Liver (tissue), 9 donors: ENCODE results near the gene DIABLO. TPM values are rescaled to one million over a fixed set of nuclear protein-coding genes. Genes with fewer than 3 reads are reported as not detected.

Experiments used
- DNase-seq: peaks from one replicate; pipeline ENCODE4 v3.0.0-alpha.2; 2017; ENCODE audit warnings: low spot score
- H3K27ac ChIP-seq, 2 donors: one replicate each; pipeline ENCODE4 v1.7.0; 2013; ENCODE audit warnings: inconsistent platforms in 2 of 2, low read length in 2 of 2, control low read depth in 1 of 2, low read depth in 1 of 2, mild to moderate bottlenecking in 1 of 2
- H3K27me3 ChIP-seq, 4 donors: one replicate each; pipeline versions ENCODE4 v1.6.1 to v1.7.0; 2013; ENCODE audit warnings: low read length in 3 of 4, inconsistent platforms in 1 of 4, mild to moderate bottlenecking in 1 of 4, moderate library complexity in 1 of 4; ENCODE audit not compliant: control insufficient read depth in 4 of 4, insufficient read depth in 4 of 4
- H3K36me3 ChIP-seq, 4 donors: one replicate each; pipeline versions ENCODE4 v1.6.1 to v1.7.0; 2013; ENCODE audit warnings: low read length in 3 of 4, mild to moderate bottlenecking in 3 of 4, low read depth in 1 of 4, moderate library complexity in 1 of 4; ENCODE audit not compliant: control insufficient read depth in 4 of 4, insufficient read depth in 3 of 4
- H3K4me1 ChIP-seq, 4 donors: one replicate each; pipeline versions ENCODE4 v1.6.1 to v1.7.0; 2013; ENCODE audit warnings: low read length in 3 of 4, mild to moderate bottlenecking in 3 of 4, moderate library complexity in 1 of 4; ENCODE audit not compliant: control insufficient read depth in 4 of 4, insufficient read depth in 4 of 4
- H3K4me3 ChIP-seq, 3 donors: one replicate each; pipeline versions ENCODE4 v1.6.1 to v1.7.0; 2013; ENCODE audit warnings: low read length in 3 of 3, control low read depth in 1 of 3, low read depth in 1 of 3, mild to moderate bottlenecking in 1 of 3
- H3K9ac ChIP-seq, 2 donors: one replicate each; pipeline ENCODE4 v1.7.0; 2013; ENCODE audit warnings: low read length in 2 of 2, mild to moderate bottlenecking in 2 of 2, moderate library complexity in 2 of 2, control low read depth in 1 of 2, low read depth in 1 of 2
- H3K9me3 ChIP-seq, 4 donors: one replicate each; pipeline versions ENCODE4 v1.6.1 to v1.7.0; 2013; ENCODE audit warnings: low read length in 3 of 4; ENCODE audit not compliant: control insufficient read depth in 4 of 4
- ATF3 ChIP-seq: IDR thresholded peaks from 2 replicates; pipeline ENCODE4 v1.6.1; 2016; ENCODE audit warnings: antibody characterized with exemption
- CTCF ChIP-seq: fragments of 150-350 bp; IDR thresholded peaks from 2 replicates; pipeline ENCODE4 v1.5.1; 2017; ENCODE audit warnings: improper control_type of control experiment, low read depth, low read length; ENCODE audit not compliant: missing input control
- EGR1 ChIP-seq, 2 donors: IDR thresholded peaks; 2 replicates each; pipeline ENCODE4 v1.6.1; 2016 to 2018; ENCODE audit warnings: antibody characterized with exemption in 2 of 2, low read depth in 2 of 2
- GABPA ChIP-seq, 2 donors: IDR thresholded peaks in 1 of 2; conservative IDR thresholded peaks in 1 of 2; 2 replicates each; pipeline ENCODE4 v1.6.1; 2016; ENCODE audit warnings: antibody characterized with exemption in 2 of 2, mild to moderate bottlenecking in 1 of 2, moderate library complexity in 1 of 2
- HNF4A ChIP-seq, 2 donors: conservative IDR thresholded peaks; 2 replicates each; pipeline ENCODE4 v1.6.1; 2016; ENCODE audit warnings: antibody characterized with exemption in 2 of 2, mild to moderate bottlenecking in 2 of 2
- HNF4G ChIP-seq: IDR thresholded peaks from 2 replicates; pipeline ENCODE4 v1.6.1; 2016; ENCODE audit warnings: antibody characterized with exemption
- JUND ChIP-seq, 2 donors: IDR thresholded peaks; 2 replicates each; pipeline ENCODE4 v1.6.1; 2016; ENCODE audit warnings: antibody characterized with exemption in 2 of 2
- NR2F2 ChIP-seq: IDR thresholded peaks from 2 replicates; pipeline ENCODE4 v1.6.1; 2016; ENCODE audit warnings: antibody characterized with exemption
- RAD21 ChIP-seq, 2 donors: IDR thresholded peaks; 2 replicates each; pipeline ENCODE4 v1.6.1; 2016; ENCODE audit warnings: antibody characterized with exemption in 2 of 2, mild to moderate bottlenecking in 2 of 2
- REST ChIP-seq: IDR thresholded peaks from 2 replicates; pipeline ENCODE4 v1.6.1; 2016; ENCODE audit warnings: antibody characterized with exemption, mild to moderate bottlenecking
- RXRA ChIP-seq, 2 donors: IDR thresholded peaks; 2 replicates each; pipeline ENCODE4 v1.6.1; 2017 to 2018; ENCODE audit warnings: antibody characterized with exemption in 2 of 2, mild to moderate bottlenecking in 1 of 2
- SP1 ChIP-seq: IDR thresholded peaks from 2 replicates; pipeline ENCODE4 v1.6.1; 2018; ENCODE audit warnings: antibody characterized with exemption, mild to moderate bottlenecking
- YY1 ChIP-seq: IDR thresholded peaks from 2 replicates; pipeline ENCODE4 v1.6.1; 2016; ENCODE audit warnings: antibody characterized with exemption, mild to moderate bottlenecking
- WGBS: extraction: QIAGEN DNeasy Blood & Tissue Kit; methylation state at CpG from one replicate; pipeline ENCODE4 v1.1.7; 2013; 5-methylcytosine and 5-hydroxymethylcytosine counted together
- polyA plus RNA-seq, 2 donors: library from polyadenylated mRNA; stranded (reverse) in 1 of 2; unstranded in 1 of 2; fragments of 200-250 nt in 1 of 2; fragments of >200 nt in 1 of 2; fragmentation: Nextera tagmentation in 1 of 2; extraction: Ambion mirVana in 1 of 2; gene quantifications; one replicate each; pipeline versions ENCODE4 v1.2.1 to v1.2.3, GENCODE V29; 2013 to 2015
- total RNA-seq, 2 donors: library from RNA; depleted of rRNA; stranded (reverse); fragments of >200 nt; gene quantifications; one replicate each; pipeline ENCODE4 v1.2.3, GENCODE V29; 2014
- donor health status: healthy.
- donor health status: healthy.
- donor health status: healthy.
- donor health status: healthy.
- donor health status: healthy.

Gene DIABLO
- total and polyA plus RNA-seq, 4 donors, result 20.4 to 34.4 (median 28.5) TPM

GRCh38 chr12:122174155-122174845 lies 51.6 kb downstream of the DIABLO start, which contains the start of gene IL31:
Gene IL31, minus strand, starts transcription at chr12:122174221. Its CDS starts 49 bp downstream, at chr12:122174172.
- Histone ChIP-seq H3K4me3 (no peak within 1 kb of the TSS), H3K9me3 (no peaks in the 10 kb centered on the region), H3K9ac (no peak within 1 kb of the TSS), H3K27ac (no peak within 1 kb of the TSS), H3K4me1 (peaks cover 0 to 9% (median 8%) of the 10 kb centered on the region in 4 donors), H3K36me3 (no peaks in the 10 kb centered on the region), H3K27me3 (no peaks in the 10 kb centered on the region)
- WGBS, result 93% methylated on average over 17 of the region's 17 CpGs
- TF ChIP-seq NR2F2, result no peak
- TF ChIP-seq ATF3, result no peak
- no peak for TF ChIP-seq SP1
- no peak for TF ChIP-seq RAD21 (IDR thresholded peaks at IDR 0.05)
- no peak for TF ChIP-seq HNF4A (conservative IDR thresholded peaks at IDR 0.05)
- TF ChIP-seq JUND (IDR thresholded peaks at IDR 0.05), result no peak
- TF ChIP-seq RXRA (IDR thresholded peaks at IDR 0.05), result no peak
- no peak for TF ChIP-seq CTCF
- TF ChIP-seq GABPA (IDR thresholded peaks at IDR 0.05 in 1 of 2, conservative IDR thresholded peaks at IDR 0.05 in 1 of 2), result no peak
- no peak for TF ChIP-seq REST
- no peak for TF ChIP-seq HNF4G
- no peak for TF ChIP-seq YY1
- no peak for TF ChIP-seq EGR1 (IDR thresholded peaks at IDR 0.05; ENCODE audit: low read depth in 2 of 2)
- no peak for DNase-seq

GRCh38 chr12:122172262-122172939 lies 53.5 kb downstream of the DIABLO start:
- Histone ChIP-seq H3K27me3 (no peaks in the 10 kb centered on the region), H3K4me3 (no peak overlapping the region), H3K9me3 (no peaks in the 10 kb centered on the region), H3K36me3 (no peaks in the 10 kb centered on the region), H3K9ac (no peak overlapping the region), H3K27ac (no peak overlapping the region), H3K4me1 (peaks cover 0 to 9% (median 6%) of the 10 kb centered on the region in 4 donors)
- DNase-seq, result no peak
- TF ChIP-seq HNF4G (peak; percentile 41), YY1 (no peak), HNF4A (conservative IDR thresholded peaks at IDR 0.05) (peak; percentile 52 to 90), NR2F2 (peak; percentile 40), ATF3 (no peak), RXRA (IDR thresholded peaks at IDR 0.05) (peak; percentile 64 to 72)
- WGBS, result 63% methylated on average over 17 of the region's 17 CpGs
